ENCODE results near the gene CACNB2.

The CACNB2 gene

DNA sequence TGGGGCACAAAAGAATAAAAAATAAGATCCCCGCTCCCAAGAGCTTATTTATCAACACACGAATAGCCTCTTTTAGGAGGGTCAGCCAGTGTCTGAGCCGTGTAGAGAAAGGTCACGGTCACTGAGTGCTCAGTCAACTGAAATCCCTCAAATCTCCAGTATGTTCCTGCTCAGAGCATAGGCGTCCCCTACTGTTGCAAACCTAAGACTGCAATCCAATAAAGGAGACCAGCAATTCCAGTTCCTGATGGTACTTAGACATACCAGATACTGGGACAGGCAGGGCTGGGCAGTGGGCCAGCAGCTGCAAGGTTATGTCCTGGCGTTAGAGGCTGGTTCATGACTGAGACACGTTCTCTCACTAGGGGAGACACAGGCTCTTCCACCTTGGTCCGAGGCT is 93.6 kb downstream of the CACNB2 start:
- DNase-seq = no peak

DNA sequence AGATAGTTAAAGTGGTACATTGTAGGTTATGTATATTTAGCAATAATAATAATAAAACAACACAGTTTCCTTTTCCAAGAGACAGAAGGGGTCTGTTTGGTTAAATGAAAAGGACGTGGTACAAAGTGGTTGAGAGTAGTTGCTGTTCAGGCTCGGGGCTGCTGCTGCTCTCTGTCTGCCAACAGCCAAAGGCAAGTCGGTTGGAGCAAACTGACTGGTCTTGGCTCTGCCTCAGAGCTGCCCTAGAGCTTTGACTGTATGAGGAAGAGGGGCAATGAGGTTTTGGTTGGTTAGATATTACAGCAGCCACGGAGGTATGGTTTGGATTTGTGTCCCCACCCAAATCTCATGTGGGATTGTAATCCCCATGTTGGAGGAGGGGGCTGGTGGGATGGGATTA is 95.3 kb downstream of the CACNB2 start:
- DNase-seq = no peak

DNA sequence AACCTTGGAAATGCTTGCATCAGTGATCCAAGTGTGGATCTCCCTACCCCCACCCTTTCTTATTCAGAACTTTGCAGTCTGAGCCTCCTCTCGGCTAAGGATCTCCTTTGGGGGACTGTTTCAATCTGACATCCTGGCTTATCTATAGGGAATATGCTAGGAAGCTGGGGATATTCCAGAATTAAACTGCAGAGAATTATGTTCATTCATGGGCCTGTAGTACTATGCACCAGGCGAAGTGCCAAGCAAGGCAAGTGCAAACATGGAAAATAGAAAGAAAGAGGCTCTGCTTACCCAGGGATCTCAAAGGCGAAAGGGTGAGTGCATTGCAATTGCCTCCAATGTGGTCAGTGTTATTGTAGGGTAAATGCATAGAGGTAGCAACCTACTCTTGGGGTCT is 96.5 kb downstream of the CACNB2 start:
- DNase-seq = no peak

DNA sequence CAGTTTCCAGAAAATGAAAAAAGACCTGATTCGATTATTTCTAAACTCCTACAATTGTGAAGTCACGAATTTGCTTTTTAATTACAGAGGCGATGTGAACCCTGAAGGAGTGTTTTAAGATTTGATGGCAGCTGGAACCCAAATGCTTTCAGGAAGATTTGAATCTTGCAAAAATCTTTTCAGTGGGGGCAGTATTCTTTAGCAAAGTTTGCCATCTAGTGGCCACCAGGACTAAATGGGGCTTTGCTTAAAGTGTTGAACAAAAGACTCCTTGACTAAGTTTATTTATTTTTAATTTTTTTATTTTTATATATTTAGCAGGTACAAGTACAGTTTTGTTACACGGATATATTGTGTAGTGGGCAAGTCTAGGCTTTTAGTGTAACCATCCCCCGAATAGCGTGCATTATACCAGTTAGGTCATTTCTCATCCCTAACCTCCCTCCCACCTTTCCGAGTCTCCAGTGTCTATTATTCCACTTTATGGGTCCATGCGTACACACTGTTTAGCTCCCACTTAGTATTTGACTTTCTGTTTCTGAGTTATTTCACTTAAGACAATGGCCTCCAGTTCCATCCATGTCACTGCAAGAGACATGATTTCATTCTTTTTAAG is 98.8 kb downstream of the CACNB2 start:
- no peak for DNase-seq

DNA sequence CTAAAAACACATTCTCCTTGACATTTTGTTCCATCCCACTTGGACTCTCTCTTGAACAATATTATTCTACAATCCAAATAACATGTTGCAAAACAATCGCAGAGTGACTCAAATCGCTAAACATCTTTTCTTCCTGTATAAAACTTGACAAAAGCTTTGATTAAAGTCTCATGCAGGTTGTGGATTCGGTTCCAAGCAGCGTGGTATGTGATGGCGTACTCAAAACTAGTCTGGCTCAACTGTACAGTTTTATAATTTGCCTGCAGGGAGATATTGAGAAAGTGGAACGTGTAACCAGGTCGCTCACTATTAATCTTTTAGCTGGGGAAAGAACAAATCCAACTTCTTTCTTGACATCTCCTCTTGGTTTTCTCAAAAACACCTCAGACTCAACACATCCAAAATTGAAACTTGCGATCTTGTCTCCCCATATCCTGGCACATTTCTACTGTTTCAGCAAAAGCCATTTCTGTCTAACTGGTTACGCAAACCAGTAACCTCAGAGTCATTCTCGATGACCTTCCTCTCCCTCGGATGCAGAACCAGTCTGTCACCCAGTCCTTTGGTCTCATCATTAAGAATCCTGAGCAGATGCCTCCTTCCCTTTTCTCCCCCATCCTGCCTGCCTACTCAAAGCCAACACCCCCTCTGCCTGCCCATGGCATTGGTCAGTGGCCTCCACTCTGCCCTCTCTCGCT is 100.1 kb downstream of the CACNB2 start:
- no peak for DNase-seq

DNA sequence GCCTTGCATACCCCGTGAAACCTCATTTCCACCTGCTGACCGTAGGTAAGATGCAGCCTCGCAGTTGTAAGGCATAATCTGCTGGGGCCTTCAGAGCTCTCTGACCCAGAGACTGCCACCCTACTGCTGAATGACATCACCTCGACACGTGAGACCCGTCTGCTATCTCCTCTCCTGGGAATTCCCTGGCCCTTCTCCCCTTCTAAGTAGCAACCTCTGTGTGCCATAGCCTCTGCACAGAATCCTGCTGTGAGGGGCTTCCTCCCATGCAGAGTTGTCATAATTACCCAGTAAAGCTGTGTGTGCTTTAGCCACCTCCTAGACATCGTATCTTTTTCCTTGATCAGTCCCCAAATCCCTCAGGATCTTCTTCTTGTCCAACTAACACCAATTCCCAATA is 106.7 kb downstream of the CACNB2 start:
- DNase-seq = no peak

DNA sequence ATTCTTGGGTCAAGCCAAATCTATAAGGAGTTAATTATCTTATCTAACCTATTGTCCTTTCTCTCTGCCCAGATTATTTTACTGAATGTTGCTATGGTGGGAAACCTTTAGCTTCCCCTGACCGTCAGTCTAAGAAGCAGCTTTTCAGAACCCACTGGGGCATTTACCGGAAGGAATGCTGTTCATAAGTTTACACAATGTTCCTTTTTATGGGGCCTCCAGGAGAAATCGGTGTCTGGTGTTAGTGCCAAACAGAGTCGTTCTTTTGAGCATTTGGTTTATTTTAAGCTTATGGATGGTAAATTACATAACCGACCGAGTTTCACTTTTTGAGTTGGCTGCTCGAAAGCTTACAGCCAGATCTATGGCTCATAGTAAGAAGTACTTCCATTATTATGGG is 111.9 kb downstream of the CACNB2 start:
- no peak for DNase-seq

DNA sequence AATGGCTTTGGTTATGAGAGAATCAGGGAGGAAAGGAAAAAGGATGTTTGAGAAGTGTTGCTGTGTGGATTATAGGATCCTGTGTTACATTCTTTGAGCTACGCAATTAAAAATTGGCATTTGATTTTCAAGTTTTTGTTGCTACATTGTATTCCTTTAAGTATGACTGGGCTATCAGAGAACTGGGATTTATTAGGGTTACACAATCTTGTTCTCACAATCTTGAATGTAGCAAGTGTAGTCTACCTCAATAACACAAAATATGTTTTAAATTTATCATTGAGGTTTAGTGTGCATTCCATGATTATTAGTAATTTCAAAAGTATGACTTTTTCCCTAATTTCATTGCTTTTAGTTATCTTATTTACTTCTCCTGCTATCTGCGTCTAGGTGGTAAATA is 113.9 kb downstream of the CACNB2 start:
- no peak for DNase-seq

DNA sequence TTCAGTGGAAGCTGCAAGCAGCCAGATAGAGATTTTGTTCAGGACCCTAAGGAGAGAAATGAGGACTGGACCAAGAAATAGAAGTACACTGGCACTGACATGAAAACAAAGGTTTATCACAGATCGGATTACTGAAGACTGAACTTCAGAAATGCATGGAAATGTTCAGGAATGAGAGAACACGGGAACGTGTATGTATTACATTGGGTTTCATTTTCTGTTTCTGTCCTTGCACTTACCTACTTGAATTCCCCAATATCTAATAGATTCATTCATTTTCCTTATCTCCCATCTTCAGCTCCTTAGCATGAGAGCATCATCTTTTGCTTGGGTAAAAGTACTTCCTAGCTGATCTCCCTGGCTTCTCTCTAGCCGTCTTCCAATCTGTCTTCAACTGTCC is 114.5 kb downstream of the CACNB2 start:
- no peak for DNase-seq

DNA sequence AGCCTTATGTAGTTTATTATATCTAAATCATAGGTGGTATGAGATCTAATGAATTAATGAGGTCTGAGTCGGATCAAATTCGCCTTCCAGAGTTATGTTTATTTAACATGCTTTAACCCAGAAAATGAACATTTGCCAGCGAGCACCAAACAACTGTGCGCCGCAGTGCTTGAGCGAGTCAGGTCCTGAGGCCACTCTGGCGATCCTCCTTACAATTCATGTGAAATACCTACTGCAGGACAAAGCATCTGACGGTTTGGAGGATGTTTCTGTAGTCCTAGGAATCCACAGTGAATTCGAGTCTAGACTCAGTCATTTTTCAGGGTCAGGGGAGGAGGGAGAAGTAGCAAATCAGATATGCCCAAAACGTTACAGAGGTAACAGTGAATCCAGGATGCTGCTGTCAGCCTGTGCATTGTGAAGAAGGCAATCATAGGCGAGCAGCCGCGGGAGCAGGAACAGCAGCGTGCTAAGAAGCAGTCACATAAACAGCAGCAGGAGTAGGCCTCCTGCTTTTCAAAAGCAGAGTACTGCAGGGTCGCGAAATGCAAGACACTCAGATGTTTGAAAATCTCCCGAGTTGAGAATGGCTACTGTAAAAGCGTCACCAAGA is 120.2 kb downstream of the CACNB2 start:
- no peak for DNase-seq

DNA sequence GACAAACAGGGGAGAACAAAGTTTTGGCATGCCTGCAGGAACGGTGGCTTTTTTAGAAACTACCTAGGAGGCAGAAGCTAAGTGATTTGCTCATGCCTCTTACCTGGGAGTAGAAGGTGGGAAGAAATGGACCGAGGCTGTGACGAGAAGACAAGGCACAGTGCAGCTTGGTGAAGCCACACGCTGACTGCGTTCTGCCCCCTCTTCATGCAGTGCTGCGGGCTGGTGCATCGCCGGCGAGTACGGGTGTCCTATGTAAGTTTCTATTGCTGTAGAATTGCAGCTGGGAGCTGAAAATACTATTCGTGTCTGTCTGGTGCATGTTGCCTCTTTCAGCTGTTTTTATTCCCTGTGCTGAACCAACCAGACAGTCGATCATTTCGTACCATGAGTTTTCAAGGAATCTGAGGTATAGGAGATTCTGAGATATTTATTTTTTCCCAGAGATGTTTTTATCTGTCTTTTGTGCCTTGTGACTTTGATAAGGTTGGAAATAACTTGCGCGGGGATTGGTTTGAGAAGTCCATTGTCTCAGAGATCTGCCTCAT is 120.9 kb downstream of the CACNB2 start:
- DNase-seq = no peak

DNA sequence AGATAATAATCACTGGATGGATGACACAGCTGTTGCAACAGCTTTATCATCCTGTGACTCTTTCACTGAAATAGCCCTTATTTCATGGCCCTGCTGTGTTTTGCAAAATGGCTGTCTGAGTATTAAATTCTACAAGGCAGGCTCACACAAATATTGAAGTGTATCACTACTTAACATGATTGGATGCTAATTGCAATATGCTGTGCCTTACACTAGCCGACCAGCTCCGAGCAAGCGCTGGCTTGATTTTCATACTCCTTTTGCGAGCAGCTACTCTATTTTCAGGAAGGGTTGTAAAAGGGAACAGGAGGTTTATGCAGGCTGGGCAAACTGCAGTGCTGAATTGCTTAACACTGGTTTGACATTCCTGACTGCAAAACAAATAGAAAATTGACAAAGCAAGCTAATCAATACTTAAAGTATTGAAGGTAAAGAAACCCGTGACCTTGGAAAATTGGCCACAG is 121.6 kb downstream of the CACNB2 start:
- DNase-seq = no peak

DNA sequence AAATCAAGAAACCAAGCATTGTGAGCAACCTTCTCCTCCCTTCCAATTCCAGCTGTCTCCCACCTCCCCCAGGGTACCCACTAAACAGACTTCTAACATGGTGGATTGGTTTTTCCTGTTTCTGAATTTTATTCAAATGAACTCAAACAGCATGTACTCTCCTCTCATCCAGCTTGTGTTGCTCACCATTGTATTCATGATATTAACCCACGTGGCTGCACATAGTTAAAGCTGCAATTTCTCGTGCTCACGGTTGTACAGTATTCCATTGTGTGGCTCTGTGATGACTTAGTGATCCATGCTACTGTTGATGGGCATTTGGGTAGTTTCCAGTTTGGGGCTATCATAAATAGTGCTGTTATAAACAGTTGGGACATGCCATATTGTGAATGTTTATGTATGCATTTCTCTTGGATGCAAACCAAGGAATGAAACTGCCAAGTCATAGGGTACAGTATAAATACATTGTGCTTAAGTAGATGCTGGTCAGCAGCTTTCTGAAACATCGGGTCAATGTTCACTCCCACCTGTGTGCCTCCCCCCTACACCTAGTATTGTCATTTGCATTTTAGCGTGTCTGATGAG is 124.3 kb downstream of the CACNB2 start:
- no peak for DNase-seq

DNA sequence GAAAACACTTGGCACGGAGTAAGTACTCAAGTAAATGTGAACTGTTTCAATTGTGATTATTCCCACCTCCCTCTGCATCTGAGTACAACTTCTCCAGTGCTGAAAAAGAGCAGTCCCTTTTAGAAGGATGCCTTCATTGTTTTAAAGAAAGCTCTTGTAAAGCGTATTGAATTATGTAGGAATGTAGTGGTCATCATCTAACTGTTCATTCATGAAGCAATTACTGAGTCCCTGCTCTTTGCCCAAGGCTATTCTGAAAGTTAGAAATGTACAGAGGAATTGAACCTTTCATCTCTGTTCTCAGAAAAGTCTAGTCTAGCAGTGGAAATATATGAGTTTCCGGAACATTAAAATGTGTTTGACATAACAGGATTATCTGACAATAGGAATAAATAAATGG is 127.8 kb downstream of the CACNB2 start:
- DNase-seq = no peak

DNA sequence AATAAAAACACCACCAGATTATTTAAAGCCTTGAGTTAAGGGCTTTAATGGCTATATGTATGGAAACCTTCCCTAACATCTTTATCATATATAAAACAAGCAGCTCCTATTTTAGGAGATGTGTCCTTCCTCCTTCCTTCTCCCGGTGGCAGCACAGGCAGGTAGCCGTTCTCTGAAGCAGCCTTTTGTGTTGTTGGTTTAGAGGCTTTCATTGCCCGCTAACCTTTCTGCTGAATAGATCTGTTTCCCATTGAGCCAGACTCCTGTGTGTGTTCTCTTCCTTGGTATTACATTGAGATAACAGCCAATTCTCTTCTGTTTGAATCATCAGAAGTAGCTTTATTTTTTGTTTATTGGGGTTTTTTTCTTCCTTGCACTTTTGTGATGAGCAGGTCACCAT is 131.3 kb downstream of the CACNB2 start:
- DNase-seq = no peak

DNA sequence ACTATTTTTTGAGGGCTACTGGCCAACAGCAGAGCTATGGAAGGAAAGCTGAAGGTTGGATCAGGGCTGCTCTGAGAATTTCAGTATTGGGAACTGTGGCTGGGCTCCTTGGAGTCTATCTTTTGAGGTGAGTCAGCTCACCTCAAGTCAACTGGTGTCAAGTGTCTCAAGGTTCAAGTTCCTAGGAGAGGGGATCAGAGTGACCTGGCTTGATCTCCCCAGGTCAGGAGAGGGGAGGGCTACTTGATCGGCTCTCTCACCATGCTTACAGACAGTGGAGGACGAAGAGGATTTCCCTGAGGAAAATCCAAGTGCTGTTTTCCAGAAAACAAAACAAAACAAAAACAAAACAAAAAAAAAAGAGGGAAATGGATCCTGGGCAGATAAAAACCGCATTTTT is 132.8 kb downstream of the CACNB2 start:
- no peak for DNase-seq

DNA sequence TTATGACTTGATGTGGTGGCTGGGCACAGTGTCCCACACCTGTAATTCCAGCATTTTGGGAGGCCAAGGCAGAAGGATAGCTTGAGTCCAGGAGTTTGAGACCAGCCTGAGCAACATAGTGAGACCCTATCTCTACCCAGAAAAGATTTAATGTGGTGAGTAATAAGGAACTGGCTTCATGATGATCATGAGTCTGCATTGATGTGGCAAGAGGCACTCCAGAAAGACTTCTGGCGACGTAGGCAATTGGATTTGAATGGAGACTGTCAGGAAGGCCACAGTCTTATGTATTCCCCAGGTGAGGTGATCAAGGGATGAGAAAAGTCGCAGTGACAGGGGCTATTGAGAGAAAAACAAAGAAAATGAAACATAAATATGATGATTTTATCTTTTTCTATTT is 138.0 kb downstream of the CACNB2 start:
- DNase-seq = no peak

DNA sequence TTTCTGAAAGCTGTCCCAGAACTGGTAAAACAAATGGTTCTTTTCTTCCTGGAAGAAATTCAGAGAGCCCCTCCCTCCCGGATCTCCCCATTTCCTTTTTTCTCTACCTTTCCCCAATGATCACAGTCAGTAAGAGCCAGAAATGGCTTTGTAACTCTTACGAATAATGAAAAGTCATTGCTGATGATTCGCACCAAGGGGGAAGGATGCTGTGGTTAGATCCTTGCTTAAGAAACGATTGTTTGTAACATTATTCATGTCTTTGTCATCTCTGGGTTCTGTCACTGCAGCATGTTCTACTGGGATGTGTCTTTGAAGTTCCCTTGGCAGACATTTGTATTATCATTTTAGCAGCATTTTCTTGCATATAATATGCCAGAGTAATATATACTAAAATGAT is 138.9 kb downstream of the CACNB2 start:
- DNase-seq = no peak

DNA sequence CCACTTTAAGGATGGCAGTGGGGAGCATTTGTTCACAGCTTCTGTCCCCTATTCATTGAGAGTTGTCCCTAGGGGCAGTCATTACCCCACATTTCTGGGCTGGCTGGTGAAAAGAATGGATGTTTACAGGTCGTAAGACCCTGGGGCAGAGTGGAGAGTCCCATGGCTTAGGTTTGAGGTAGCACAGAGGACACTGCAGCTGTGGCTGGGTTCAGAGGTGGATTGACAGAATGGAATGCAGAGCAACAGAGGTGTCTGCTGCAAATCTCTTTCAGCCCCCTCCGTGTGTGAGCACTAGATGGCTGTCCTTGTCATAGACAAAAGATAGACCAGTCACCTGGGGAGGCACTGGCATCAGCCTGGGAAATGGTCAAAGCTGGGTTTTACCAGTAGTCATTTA is 141.9 kb downstream of the CACNB2 start:
- no peak for DNase-seq

DNA sequence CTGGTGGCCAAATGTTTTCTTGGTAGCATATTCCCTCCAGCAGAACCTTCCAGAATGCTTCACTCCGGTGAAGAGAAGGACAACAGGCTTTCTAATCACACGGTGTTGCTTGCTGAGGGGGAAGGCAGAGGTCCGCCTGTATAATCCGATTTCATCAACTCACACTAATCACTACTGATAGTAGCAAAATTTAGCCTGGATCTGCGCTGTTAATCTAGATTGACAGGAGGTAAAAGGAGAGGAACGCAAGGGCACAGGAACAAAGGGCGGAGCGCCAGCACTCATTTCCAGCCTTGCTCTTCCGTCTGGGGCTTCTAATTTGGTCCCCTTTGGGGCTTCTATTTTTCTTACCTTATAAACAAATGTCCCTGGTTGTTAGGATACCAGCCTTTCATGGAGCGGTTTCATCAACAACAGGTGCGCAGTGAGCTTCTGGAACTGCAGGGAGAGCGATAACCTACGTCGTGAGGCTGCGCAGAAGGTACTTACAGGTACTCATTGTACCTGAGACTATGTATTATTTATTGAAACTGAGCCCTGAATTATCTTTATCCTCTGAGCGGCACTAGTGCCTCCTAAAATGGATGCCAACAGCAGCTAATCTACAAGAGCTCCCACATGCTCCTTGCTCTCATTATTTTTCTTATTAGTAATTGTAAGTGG is 150.6 kb downstream of the CACNB2 start:
- DNase-seq = no peak

DNA sequence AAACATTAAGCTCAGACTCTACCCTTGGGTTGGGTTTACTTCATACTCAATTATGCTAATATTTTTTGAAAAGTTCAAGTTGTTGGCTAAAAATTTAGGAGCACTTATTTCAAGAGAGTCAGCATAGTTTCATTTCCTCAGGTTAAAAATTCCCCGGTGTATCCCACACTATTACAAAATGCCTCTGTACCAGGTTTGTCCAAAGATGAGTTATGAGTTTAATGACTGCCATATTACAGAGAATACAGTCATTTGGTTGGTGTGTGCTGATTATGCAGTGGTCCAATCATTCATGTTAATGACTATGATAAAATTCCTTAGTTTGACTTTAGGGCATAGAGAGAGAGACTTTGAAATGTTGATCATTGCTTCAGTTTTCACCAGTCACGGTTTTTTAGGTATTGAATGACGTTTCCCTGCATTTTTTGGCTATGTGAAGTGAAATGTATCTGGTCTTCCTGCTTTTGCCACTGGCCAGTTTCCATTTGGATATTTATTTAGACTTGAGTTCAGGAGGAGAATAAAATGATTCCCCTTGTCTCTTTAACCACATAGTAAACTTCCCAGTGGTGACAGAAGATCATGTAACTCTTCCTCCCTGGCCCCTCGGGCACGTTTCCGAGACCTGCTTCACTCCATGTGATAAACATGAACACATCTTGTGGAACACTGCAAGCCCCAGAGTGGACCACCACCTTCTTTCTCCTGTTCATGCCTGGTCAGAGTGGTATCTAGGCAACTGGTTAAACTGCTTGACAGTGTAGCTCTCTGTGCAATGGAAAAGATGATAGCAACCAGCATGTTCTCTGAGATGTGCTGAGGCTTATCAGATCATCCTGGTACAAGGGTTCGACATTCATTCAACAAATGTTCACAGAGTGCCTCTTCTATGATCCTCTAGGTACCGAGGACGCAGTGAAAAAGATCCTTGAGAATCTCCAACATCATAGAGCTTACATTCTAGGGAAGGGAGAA is 153.6 kb downstream of the CACNB2 start:
- DNase-seq = no peak

DNA sequence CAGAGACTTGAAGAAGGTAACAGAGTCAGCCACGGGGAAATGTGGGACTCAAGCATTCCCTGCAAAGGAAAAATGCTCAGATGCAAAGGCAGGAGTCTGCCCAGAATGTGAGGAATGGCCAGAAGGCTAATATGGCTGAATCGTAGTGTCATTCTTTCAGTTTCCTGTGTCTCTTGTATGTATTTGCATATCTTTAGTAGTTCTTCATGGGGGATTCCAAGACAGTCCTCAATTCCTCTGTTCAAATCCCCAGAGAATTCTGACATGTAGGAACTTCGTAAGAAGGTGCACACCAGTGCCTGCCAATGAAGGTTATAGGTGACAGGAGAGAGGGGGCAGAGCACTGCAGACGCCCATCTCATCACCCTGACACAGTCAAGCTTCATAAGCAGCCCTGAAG is 154.4 kb downstream of the CACNB2 start:
- DNase-seq = no peak
